Gastroesophageal sphincter (tissue), 3 donors: ENCODE results near the gene MEIS2.

Experiments used
- EP300 ChIP-seq: sonication (generic); formaldehyde crosslinking; IDR thresholded peaks from one replicate; pipeline ENCODE4 v1.6.1; 2017; ENCODE audit warnings: antibody characterized with exemption, mild to moderate bottlenecking
- POLR2A ChIP-seq, 2 donors: fragments of 450-650 bp; IDR thresholded peaks; one replicate each; pipeline ENCODE4 v1.6.1; 2017; ENCODE audit warnings: antibody characterized with exemption in 2 of 2, mild to moderate bottlenecking in 2 of 2, moderate library complexity in 1 of 2
- POLR2AphosphoS5 ChIP-seq: sonication (generic); formaldehyde crosslinking; IDR thresholded peaks from one replicate; pipeline ENCODE4 v1.6.1; 2017; ENCODE audit warnings: antibody characterized with exemption
- TF ChIP-seq, protein P1 (sequence below), 4 experiments: fragments of 200-600 bp in 2 of 4; fragments of 450-650 bp in 2 of 4; sonication (generic) in 1 of 4; IDR thresholded peaks; one replicate each; pipeline ENCODE4 v1.5.1; 2017 to 2019; ENCODE audit warnings: antibody characterized with exemption in 4 of 4, mild to moderate bottlenecking in 2 of 4, moderate library complexity in 2 of 4

GRCh38 chr15:36874930-36875329 lies 225.4 kb downstream of the MEIS2 start:
- TF ChIP-seq, protein P1, sequence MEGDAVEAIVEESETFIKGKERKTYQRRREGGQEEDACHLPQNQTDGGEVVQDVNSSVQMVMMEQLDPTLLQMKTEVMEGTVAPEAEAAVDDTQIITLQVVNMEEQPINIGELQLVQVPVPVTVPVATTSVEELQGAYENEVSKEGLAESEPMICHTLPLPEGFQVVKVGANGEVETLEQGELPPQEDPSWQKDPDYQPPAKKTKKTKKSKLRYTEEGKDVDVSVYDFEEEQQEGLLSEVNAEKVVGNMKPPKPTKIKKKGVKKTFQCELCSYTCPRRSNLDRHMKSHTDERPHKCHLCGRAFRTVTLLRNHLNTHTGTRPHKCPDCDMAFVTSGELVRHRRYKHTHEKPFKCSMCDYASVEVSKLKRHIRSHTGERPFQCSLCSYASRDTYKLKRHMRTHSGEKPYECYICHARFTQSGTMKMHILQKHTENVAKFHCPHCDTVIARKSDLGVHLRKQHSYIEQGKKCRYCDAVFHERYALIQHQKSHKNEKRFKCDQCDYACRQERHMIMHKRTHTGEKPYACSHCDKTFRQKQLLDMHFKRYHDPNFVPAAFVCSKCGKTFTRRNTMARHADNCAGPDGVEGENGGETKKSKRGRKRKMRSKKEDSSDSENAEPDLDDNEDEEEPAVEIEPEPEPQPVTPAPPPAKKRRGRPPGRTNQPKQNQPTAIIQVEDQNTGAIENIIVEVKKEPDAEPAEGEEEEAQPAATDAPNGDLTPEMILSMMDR (IDR thresholded peaks at IDR 0.05), result no peak
- no peak for TF ChIP-seq EP300
- TF ChIP-seq POLR2A (IDR thresholded peaks at IDR 0.05), result no peak
- no peak for TF ChIP-seq POLR2AphosphoS5
